ENCODE measurements around the gene SPPL2A.

DNA sequence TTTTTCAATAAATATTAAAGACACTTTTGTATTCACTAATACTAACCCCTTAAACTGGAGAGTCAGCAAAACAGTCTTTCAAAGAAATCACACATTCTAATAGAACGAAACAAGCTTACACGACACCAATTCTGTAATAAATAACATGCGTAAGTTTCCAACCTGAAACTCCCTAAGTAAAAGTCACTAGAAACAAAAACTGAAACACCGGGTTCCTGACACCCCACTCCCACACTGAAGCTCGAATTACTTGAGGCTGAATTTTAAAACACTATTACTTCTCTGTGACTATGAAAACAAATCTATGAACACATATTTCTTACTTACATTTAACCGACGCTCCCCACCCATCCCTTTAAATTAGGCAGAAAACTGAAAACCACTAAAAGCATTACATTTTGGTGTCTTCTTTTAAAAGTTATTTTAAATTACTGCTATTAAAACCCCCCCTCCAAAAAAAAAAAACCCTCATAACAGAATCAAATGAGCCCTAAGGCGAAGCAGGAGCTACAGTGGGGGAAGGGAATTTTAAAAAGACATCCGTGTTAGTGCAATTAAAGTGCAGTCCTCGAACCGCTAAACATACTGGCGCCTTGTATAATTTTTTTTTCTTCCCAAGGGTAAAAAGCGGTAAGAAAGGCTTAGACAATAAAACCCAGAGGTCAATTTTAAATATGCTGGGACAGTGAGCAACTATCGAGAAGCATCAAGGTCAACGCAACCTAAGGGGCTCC is 878 bp downstream of the SPPL2A start:
- TF ChIP-seq, protein P1, sequence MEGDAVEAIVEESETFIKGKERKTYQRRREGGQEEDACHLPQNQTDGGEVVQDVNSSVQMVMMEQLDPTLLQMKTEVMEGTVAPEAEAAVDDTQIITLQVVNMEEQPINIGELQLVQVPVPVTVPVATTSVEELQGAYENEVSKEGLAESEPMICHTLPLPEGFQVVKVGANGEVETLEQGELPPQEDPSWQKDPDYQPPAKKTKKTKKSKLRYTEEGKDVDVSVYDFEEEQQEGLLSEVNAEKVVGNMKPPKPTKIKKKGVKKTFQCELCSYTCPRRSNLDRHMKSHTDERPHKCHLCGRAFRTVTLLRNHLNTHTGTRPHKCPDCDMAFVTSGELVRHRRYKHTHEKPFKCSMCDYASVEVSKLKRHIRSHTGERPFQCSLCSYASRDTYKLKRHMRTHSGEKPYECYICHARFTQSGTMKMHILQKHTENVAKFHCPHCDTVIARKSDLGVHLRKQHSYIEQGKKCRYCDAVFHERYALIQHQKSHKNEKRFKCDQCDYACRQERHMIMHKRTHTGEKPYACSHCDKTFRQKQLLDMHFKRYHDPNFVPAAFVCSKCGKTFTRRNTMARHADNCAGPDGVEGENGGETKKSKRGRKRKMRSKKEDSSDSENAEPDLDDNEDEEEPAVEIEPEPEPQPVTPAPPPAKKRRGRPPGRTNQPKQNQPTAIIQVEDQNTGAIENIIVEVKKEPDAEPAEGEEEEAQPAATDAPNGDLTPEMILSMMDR (conservative IDR thresholded peaks at IDR 0.05; ENCODE audit: low read depth, low read length) = no peak
- TF ChIP-seq EZH2phosphoT487 (IDR thresholded peaks at IDR 0.05; ENCODE audit: borderline replicate concordance, low read length) (no peak), EZH2 (IDR thresholded peaks at IDR 0.05; ENCODE audit: low read length, unreplicated experiment) (no peak)

Data from PC-3 (cell line).